ENCODE measurements around the gene SUMO2. TPM values are rescaled to one million over a fixed set of nuclear protein-coding genes. Genes with fewer than 3 reads are reported as not detected.
A peak's percentile ranks its signal among the peaks of the same experiment; 100 is the strongest.

Gene SUMO2
- total and polyA plus RNA-seq, 2 experiments from 2014 or later = 91.3 to 485 TPM

DNA sequence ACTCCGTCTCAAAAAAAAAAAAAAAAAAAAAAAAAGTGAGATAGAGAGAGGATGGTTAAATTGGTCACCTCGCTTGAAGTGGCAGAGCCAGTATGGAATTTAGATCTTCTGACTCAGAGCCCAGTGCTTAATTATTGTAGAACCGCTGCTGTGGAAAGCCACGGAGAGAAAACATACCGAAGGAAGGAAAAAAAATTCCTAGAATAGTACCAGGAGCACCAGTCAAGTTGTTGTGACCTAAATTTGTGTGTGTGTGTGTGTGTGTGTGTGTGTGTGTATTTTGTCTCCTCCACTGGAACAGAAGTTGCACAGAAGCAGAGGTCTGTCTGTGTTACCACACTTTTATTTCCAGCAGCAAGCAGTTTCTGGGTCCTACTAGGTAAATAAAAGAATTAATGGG, 12.1 kb upstream of the SUMO2 start:
- Histone ChIP-seq H3K36me3 (no peaks in the 10 kb centered on the region), H3K9me3 (ENCODE audit: low read depth) (no peaks in the 10 kb centered on the region), H3K4me1 (ENCODE audit: low read depth) (no peaks in the 10 kb centered on the region), H3K27ac (no peak overlapping the region), H3K4me3 (no peak overlapping the region), H3K27me3 (no peaks in the 10 kb centered on the region)
- TF ChIP-seq, protein P1, sequence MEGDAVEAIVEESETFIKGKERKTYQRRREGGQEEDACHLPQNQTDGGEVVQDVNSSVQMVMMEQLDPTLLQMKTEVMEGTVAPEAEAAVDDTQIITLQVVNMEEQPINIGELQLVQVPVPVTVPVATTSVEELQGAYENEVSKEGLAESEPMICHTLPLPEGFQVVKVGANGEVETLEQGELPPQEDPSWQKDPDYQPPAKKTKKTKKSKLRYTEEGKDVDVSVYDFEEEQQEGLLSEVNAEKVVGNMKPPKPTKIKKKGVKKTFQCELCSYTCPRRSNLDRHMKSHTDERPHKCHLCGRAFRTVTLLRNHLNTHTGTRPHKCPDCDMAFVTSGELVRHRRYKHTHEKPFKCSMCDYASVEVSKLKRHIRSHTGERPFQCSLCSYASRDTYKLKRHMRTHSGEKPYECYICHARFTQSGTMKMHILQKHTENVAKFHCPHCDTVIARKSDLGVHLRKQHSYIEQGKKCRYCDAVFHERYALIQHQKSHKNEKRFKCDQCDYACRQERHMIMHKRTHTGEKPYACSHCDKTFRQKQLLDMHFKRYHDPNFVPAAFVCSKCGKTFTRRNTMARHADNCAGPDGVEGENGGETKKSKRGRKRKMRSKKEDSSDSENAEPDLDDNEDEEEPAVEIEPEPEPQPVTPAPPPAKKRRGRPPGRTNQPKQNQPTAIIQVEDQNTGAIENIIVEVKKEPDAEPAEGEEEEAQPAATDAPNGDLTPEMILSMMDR (IDR thresholded peaks at IDR 0.05; ENCODE audit: low read depth, low read length) = no peak
- no peak for DNase-seq (ENCODE audit: low read depth in 1 of 2, low spot score in 1 of 2)

DNA sequence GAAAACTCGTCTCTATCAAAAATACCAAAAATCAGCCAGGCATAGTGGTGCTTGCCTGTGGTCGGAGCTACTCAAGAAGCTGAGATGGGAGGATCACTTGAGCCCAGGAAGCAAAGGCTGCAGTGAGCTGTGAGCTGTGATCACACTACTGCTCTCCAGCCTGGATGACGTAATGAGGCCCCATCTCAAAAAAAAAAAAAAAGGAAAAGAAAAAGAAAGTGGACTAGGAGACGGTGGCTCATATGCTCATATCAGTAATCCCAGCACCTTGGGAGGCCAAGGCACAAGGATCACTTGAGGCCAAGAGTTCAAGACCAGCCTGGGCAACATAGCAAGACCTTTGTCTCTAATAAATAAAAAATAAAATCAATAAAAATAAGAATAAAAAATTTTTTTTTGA, 8.8 kb upstream of the SUMO2 start:
- Histone ChIP-seq H3K27me3 (no peaks in the 10 kb centered on the region), H3K27ac (no peak overlapping the region), H3K36me3 (no peaks in the 10 kb centered on the region), H3K4me3 (no peak overlapping the region), H3K9me3 (ENCODE audit: low read depth) (no peaks in the 10 kb centered on the region), H3K4me1 (ENCODE audit: low read depth) (no peaks in the 10 kb centered on the region)
- TF ChIP-seq, protein P1 (IDR thresholded peaks at IDR 0.05; ENCODE audit: low read depth, low read length) = no peak
- peak in 1 of 2 donors; percentile 50 for DNase-seq (ENCODE audit: low read depth in 1 of 2, low spot score in 1 of 2)

DNA sequence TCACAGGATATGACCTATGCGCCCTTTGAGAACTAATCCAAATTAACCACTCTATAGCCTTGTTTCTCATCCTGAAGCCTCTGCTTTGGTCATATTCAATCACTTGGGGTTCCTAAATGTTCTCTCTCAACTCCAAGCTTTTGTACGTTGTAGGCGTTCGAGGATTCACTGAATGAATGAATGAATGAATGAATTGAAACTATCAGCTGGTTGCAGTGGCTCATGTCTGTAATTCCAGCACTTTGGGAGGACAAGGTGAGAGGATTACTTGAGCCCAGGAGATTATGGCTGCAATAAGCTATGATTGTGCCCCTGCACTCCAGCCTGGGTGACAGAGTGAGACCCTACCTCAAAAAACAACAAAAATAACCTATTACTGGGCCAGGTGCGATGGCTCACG, 5.9 kb upstream of the SUMO2 start:
- Histone ChIP-seq H3K4me1 (ENCODE audit: low read depth) (no peaks in the 10 kb centered on the region), H3K27ac (no peak overlapping the region), H3K9me3 (ENCODE audit: low read depth) (no peaks in the 10 kb centered on the region), H3K27me3 (no peaks in the 10 kb centered on the region), H3K36me3 (no peaks in the 10 kb centered on the region), H3K4me3 (no peak overlapping the region)
- TF ChIP-seq, protein P1 (IDR thresholded peaks at IDR 0.05; ENCODE audit: low read depth, low read length) = no peak
- no peak for DNase-seq (ENCODE audit: low read depth in 1 of 2, low spot score in 1 of 2)

DNA sequence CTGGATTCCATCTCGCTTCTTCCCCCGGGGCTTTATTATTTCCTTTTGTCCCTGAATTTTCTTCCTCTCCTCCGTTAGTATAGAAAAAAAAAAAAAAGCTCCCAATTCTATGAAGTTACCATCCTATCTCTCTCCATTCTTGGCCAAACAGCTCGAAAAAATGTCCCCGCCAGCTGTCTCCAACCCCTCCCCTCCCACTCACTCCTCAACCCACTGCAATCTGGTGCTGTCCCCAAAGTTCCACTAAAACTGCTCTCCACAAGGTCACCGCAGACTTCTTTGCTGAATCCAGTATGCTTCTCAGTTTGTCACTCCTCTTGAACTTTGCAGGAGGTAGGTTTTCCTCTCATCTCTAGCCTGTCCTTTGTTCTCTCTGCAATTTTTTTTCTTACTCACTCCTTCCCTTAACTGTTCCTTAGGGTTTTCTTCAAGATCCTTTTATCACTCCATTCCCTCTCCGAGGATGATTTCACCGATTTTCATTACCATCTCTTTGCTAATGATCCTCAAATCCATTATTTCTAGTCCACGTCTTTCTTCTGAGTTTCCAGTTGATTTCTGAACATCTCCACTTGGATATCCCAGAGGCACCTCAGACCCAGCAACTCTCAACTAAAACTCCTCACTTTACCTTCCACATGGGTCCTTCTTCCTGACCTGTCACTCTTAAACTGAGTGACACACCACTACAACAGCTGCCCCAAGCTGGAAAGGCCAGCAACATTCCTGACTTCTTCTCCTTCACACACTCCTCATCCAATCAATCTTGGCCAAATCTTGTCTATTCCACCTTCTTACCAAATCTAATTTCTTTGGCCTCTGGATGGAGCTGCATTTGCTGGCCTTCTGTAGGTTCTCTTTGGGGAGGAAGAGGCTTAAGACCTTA, 1.5 kb upstream of the SUMO2 start:
- H3K27ac ChIP-seq = no peak overlapping the region
- H3K9me3 ChIP-seq (ENCODE audit: low read depth) = no peaks in the 10 kb centered on the region

DNA sequence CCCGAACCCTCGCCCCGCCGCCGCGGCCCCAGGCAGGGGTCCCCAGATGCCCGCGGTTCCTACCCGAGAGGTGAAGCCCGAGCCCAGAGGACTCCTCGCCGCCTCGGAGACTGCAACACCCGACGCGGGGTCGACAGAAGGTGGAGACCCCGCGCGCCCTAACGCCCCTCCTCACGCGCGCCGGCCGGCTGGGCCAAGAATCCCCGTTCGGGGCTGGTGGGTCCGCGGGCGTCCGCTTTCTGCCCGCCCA, 515 bp downstream of the SUMO2 start:
- H3K27me3 ChIP-seq = no peaks in the 10 kb centered on the region
- DNase-seq (ENCODE audit: low read depth in 1 of 2, low spot score in 1 of 2) = no peak
- H3K36me3 ChIP-seq = peaks cover 3% of the 10 kb centered on the region
- peak overlapping the region; percentile 85 for H3K4me3 ChIP-seq
- H3K27ac ChIP-seq = peak overlapping the region; percentile 99
- TF ChIP-seq, protein P1 (IDR thresholded peaks at IDR 0.05; ENCODE audit: low read depth, low read length) = no peak
- H3K4me1 ChIP-seq (ENCODE audit: low read depth) = peaks cover 9% of the 10 kb centered on the region
- H3K9me3 ChIP-seq (ENCODE audit: low read depth) = no peaks in the 10 kb centered on the region

More for the DNA sequence above, 1.5 kb upstream of the SUMO2 start:
- H3K4me1 ChIP-seq (ENCODE audit: low read depth) = peaks cover 9% of the 10 kb centered on the region
- no peak overlapping the region for H3K4me3 ChIP-seq
- H3K27me3 ChIP-seq = no peaks in the 10 kb centered on the region
- peaks cover 3% of the 10 kb centered on the region for H3K36me3 ChIP-seq
- TF ChIP-seq, protein P1 (IDR thresholded peaks at IDR 0.05; ENCODE audit: low read depth, low read length) = no peak
- DNase-seq (ENCODE audit: low read depth in 1 of 2, low spot score in 1 of 2) = no peak

All from cardiac muscle cell (in vitro differentiated cells and primary cell).